Hepatocyte (in vitro differentiated cells): Measurements from ENCODE around the gene SEMA4B.

Source experiments
- CTCF ChIP-seq: fragments of 200-600 bp; sonication (generic); IDR thresholded peaks from 2 replicates; pipeline ENCODE4 v1.5.1; 2016; ENCODE audit warnings: antibody characterized with exemption, mild to moderate bottlenecking; ENCODE audit not compliant: poor library complexity
- EZH2phosphoT487 ChIP-seq: fragments of 200-600 bp; sonication (generic); IDR thresholded peaks from one replicate; pipeline ENCODE4 v1.6.1; 2018; ENCODE audit warnings: antibody characterized with exemption, mild to moderate bottlenecking, low read depth, moderate library complexity; ENCODE audit not compliant: unreplicated experiment, severe bottlenecking

DNA sequence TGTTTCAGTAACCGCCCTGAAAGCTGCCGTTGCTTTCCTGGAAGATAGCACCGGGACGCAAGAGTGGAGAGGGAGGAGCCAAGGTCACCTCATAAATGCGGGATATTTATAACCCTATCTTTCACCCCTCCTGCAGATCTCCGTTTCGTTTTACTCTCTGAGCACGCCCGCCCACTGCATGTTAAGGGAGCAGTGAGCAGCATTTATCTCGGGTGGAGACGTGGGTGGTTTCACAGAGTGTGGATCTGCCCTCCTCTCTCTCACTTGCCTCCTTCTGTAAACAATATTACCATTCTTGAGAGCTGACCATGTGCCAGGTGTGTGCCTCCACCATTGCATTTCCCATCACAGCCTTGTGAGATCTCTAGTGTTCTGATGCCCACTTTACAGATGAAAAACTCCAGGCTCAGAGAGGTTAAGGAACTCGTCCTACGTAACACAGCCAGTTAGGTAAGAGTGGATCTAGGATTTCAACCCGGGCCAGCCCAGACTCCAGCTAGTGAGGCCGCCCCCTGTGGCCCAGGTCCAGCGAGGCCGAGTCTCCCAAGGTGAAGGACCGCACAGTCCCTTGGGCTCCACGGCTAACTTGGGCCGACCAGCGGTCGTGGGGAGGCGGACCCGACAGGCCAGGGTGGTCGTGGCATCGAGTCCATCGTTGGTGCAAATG lies 16.9 kb upstream of the SEMA4B start:
- no peak for TF ChIP-seq EZH2phosphoT487
- TF ChIP-seq CTCF: peak; percentile 3
